GM12892 (cell line): ENCODE data around the gene VPS45.

Experiments
- POLR2A ChIP-seq: IDR thresholded peaks from 2 replicates; pipeline ENCODE4 v1.6.1; 2011; ENCODE audit warnings: low read depth, low read length, control low read depth
- POLR2AphosphoS5 ChIP-seq: IDR thresholded peaks from 2 replicates; pipeline ENCODE4 v1.6.1; 2011; ENCODE audit warnings: low read depth, low read length, control low read depth
- TAF1 ChIP-seq: IDR thresholded peaks from 2 replicates; pipeline ENCODE4 v1.6.1; 2011; ENCODE audit warnings: low read depth, mild to moderate bottlenecking, control low read depth, low read length, borderline replicate concordance

DNA sequence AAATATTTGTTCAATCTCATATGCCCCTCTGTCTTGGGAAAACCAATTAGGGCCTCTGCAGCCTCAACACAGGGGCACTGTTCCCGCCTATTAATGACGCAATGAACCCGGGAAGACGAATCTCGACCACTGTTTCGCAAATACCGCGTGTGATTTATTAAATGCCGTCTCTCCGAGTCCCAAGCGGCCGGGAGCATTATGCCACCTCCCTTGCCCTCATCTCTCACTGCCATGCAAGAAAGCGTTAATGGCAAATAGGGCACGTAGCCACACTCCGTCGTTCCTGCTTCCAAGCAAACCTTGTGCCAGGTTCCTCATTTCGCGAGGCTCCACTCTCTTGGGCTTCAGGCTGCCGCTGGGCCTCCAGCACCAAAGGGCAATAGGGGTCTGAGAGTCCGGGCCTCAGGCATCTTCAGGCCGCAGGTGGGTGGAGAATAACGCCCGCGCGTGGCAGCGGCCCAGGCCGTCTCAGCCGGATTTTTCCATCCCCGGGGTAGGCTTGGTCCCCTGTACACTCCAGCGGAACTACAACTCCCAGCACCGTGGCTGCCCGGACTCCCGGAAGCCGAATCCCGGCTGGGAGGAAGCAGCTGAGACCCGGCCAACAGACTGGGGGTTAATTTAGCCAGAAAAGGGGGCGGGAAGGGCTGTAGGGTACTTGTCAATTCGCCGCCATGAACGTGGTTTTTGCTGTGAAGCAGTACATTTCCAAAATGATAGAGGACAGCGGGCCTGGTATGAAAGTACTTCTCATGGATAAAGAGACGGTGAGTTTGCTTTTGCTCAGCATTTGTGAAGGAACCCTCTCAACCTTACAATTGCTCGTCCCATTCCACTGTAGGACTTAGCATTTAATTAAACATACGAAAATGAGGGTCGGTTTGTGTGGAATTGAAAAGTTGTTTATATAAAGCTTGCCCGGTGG lies at the start of gene VPS45:
- TF ChIP-seq POLR2A (peak; percentile 67; the same call in 1 of the 2 replicates), TAF1 (no peak), POLR2AphosphoS5 (peak; percentile 63)
